K562 (cell line): ENCODE data around the gene MLLT6. TPM values are rescaled to one million over a fixed set of nuclear protein-coding genes. Genes with fewer than 3 reads are reported as not detected.
A peak's percentile ranks its signal among the peaks of the same experiment; 100 is the strongest.

Experiments
- ATAC-seq: fragments of 200-7000 bp; cut with Tn5 transposase; 3 replicates; pipeline ENCODE4 v1.9.1; 2020; ENCODE audit warnings: moderate library complexity
- BruUV-seq: library from RNA; stranded (reverse); fragments of 400-500 nt; replicated peaks from 2 replicates; lab custom pipeline; 2021; lab: Mats Ljungman, UMichigan
- CTCF ChIA-PET: fragments of 300-600 bp; formaldehyde crosslinking; extraction: SDS; loops from one replicate; lab custom pipeline; 2021; ENCODE audit warnings: low intra/inter-chr PET ratio; lab: Yijun Ruan, JAX
- POLR2A ChIA-PET: fragments of 300-600, 350-650 bp; sonication (Branson Sonifier 250); formaldehyde crosslinking; extraction: SDS; loops from one replicate; lab custom pipeline; 2021; ENCODE audit warnings: antibody characterized with exemption, inconsistent platforms; lab: Yijun Ruan, JAX
- DNase-seq, 4 experiments: peaks; one replicate each; pipeline versions ENCODE4 v3.0.0 to v3.0.0-alpha.2; 2011 to 2018; ENCODE audit warnings: low spot score in 3 of 4, mixed read lengths in 3 of 4; ENCODE audit errors: extremely low read depth in 1 of 4
- FAIRE-seq: peaks from 2 replicates; lab custom pipeline; 2011; peaks lifted over from hg19 to GRCh38; lab: Jason Lieb, UNC
- H2AFZ ChIP-seq: 2 replicates; pipeline ENCODE4 v1.6.0; 2011; ENCODE audit warnings: low read depth, low read length, control low read depth, inconsistent platforms
- H3K27ac ChIP-seq: fragments of 200-600 bp; 3 replicates; pipeline ENCODE4 v1.8.0; 2011; ENCODE audit warnings: low read depth, mild to moderate bottlenecking, control low read depth, inconsistent platforms, low read length, moderate library complexity, mixed read lengths; ENCODE audit errors: extremely low read depth
- H3K27me3 ChIP-seq, 2 experiments: fragments of 300-600 bp in 1 of 2; 2 replicates in 1 of 2; 3 replicates in 1 of 2; pipeline versions ENCODE4 v1.6.0 to v1.8.0; 2011; ENCODE audit warnings: inconsistent platforms in 2 of 2, low read length in 2 of 2, mild to moderate bottlenecking in 1 of 2, mixed read lengths in 1 of 2, moderate library complexity in 1 of 2; ENCODE audit not compliant: control insufficient read depth in 2 of 2, insufficient read depth in 2 of 2
- H3K36me3 ChIP-seq: fragments of 300-600 bp; 3 replicates; pipeline ENCODE4 v1.8.0; 2011; ENCODE audit warnings: mild to moderate bottlenecking, low read length, inconsistent platforms; ENCODE audit not compliant: control insufficient read depth, insufficient read depth
- H3K4me1 ChIP-seq, 2 experiments: fragments of 200-600 bp in 1 of 2; replicated peaks in 1 of 2; 2 replicates in 1 of 2; 3 replicates in 1 of 2; pipeline versions ENCODE4 v1.5.1 to v1.8.0; 2011; ENCODE audit warnings: inconsistent platforms in 2 of 2, low read length in 2 of 2, mild to moderate bottlenecking in 1 of 2, mixed read lengths in 1 of 2, moderate library complexity in 1 of 2; ENCODE audit not compliant: control insufficient read depth in 2 of 2, insufficient read depth in 2 of 2
- H3K4me2 ChIP-seq: 2 replicates; pipeline ENCODE4 v1.6.1; 2011; ENCODE audit warnings: low read length, control low read depth, inconsistent platforms, mixed read lengths; ENCODE audit not compliant: insufficient read depth
- H3K4me3 ChIP-seq: fragments of 200-600 bp; sonication (generic), shearing (Covaris generic); 2 replicates; pipeline ENCODE4 v1.5.1; 2016; ENCODE audit warnings: control low read depth, inconsistent platforms
- H3K79me2 ChIP-seq: fragments of 200-600 bp; 3 replicates; pipeline ENCODE4 v1.8.0; 2011; ENCODE audit warnings: low read length, inconsistent platforms; ENCODE audit not compliant: control insufficient read depth, insufficient read depth
- H3K9ac ChIP-seq, 2 experiments: 2 replicates each; pipeline versions ENCODE4 v1.6.0 to v1.6.1; 2011; ENCODE audit warnings: low read depth in 2 of 2, low read length in 2 of 2, control low read depth in 1 of 2, inconsistent platforms in 1 of 2, mild to moderate bottlenecking in 1 of 2, mixed read lengths in 1 of 2; ENCODE audit not compliant: insufficient read depth in 1 of 2
- H3K9me1 ChIP-seq: one replicate; pipeline ENCODE4 v1.6.0; 2011; ENCODE audit warnings: inconsistent platforms, mild to moderate bottlenecking, low read length, moderate library complexity; ENCODE audit not compliant: control insufficient read depth, insufficient read depth
- H3K9me3 ChIP-seq: replicated peaks from 2 replicates; pipeline ENCODE4 v1.5.1; 2011; ENCODE audit warnings: low read depth, low read length, inconsistent platforms; ENCODE audit not compliant: control insufficient read depth, insufficient read depth
- H4K20me1 ChIP-seq: replicated peaks from 2 replicates; pipeline ENCODE4 v1.6.1; 2011; ENCODE audit warnings: low read length, inconsistent platforms, mixed read lengths; ENCODE audit not compliant: control insufficient read depth, insufficient read depth
- BCOR ChIP-seq: fragments of 450-650 bp; IDR thresholded peaks from 2 replicates; pipeline ENCODE4 v1.6.1; 2016
- PHB2 ChIP-seq: fragments of 450-650 bp; IDR thresholded peaks from 2 replicates; pipeline ENCODE4 v1.6.1; 2017; ENCODE audit warnings: low read depth
- TCF7 ChIP-seq: sonication (generic); IDR thresholded peaks from 2 replicates; pipeline ENCODE4 v1.6.1; 2016; ENCODE audit warnings: antibody characterized with exemption, borderline replicate concordance
- UBTF ChIP-seq, 2 experiments: IDR thresholded peaks; 2 replicates each; pipeline ENCODE4 v1.6.1; 2012; ENCODE audit warnings: improper control_type of control experiment in 2 of 2, low read depth in 2 of 2, low read length in 2 of 2, borderline replicate concordance in 1 of 2
- ZNF316 ChIP-seq: fragments of 450-650 bp; IDR thresholded peaks from 2 replicates; pipeline ENCODE4 v1.6.1; 2016
- WGBS: fragments of 100-300 bp; shearing (Covaris generic); methylation state at CpG from one replicate; pipeline ENCODE4 v1.1.6; 2016; ENCODE audit warnings: low coverage, mixed read lengths; ENCODE audit not compliant: insufficient coverage; ENCODE audit errors: missing lambda C conversion rate; 5-methylcytosine and 5-hydroxymethylcytosine counted together
- in situ Hi-C: fragments of 300-500 bp; cut with MboI; formaldehyde crosslinking; loops from 4 replicates; pipeline ENCODE4 v1.15.0; 2018; ENCODE audit warnings: inconsistent platforms, mixed read lengths
- intact Hi-C: fragments of 100-400 bp; cut with micrococcal nuclease; formaldehyde crosslinking; loops from 2 replicates; pipeline ENCODE4 v1.14.2; 2022
- polyA plus RNA-seq, 8 experiments: library from polyadenylated mRNA; depleted of rRNA in 4 of 8; stranded (reverse) in 5 of 8; unstranded in 3 of 8; fragments of >200 nt; fragmentation: Nextera tagmentation in 2 of 8; fragmentation: Illumina TruSeq in 1 of 8; extraction: Ambion mirVana in 2 of 8; extraction: Trizol in 1 of 8; gene quantifications; 2 replicates each; pipeline versions ENCODE4 v1.2.1 to v1.2.3, GENCODE V29; 2011 to 2014; ENCODE audit warnings: inconsistent platforms in 1 of 8, missing spikeins in 1 of 8
- total RNA-seq, 7 experiments: library from RNA; depleted of rRNA in 6 of 7; stranded (reverse); fragments of >200 nt in 6 of 7; fragmentation: Illumina TruSeq in 2 of 7; extraction: Trizol in 2 of 7; gene quantifications; 2 replicates each; pipeline versions ENCODE4 v1.2.1 to v1.2.3, GENCODE V29; 2011 to 2021; ENCODE audit warnings: low replicate concordance in 1 of 7
- TF ChIP-seq, protein P1 (sequence below): fragments of 450-650 bp; formaldehyde crosslinking; IDR thresholded peaks from 2 replicates; pipeline ENCODE4 v1.4.0; 2020; ENCODE audit warnings: mild to moderate bottlenecking, moderate library complexity
- TF ChIP-seq, protein P2 (sequence below): fragments of 250-450 bp; sonication (Bioruptor Pico); IDR thresholded peaks from 2 replicates; pipeline ENCODE4 v1.8.0; 2021; ENCODE audit warnings: moderate library complexity, mild to moderate bottlenecking, inconsistent platforms

MLLT6 gene
- total and polyA plus RNA-seq, 9 of the 15 experiments (the other 6 are each of a cell fraction or from before 2014, with no cell fraction given): 3.1 to 71.7 (median 30.0) TPM

- H3K27me3 ChIP-seq: peaks cover 3 to 10% of the 10 kb centered on the region in 2 experiments; a peak in 4 of 5 replicates
- no peaks in the 10 kb centered on the region for H3K9me3 ChIP-seq
- WGBS: 14% methylated on average over 4 of the region's 9 CpGs
- FAIRE-seq (no peak), ATAC-seq (no peak), DNase-seq (no peak)
- no peaks in the 10 kb centered on the region for H3K36me3 ChIP-seq
- peak overlapping the region in 1 of 2 experiments; percentile 64; a peak in 1 of 4 replicates for H3K9ac ChIP-seq
- no peak overlapping the region for H3K4me3 ChIP-seq
- no peak overlapping the region for H3K27ac ChIP-seq
- TF ChIP-seq PHB2 (no peak), UBTF (IDR thresholded peaks at IDR 0.05; ENCODE audit: borderline replicate concordance in 1 of 2, low read depth in 2 of 2, low read length in 2 of 2) (no peak), TCF7 (no peak), ZNF316 (no peak), BCOR (peak; percentile 20; the same call in 1 of the 2 replicates)
- TF ChIP-seq, protein P1, sequence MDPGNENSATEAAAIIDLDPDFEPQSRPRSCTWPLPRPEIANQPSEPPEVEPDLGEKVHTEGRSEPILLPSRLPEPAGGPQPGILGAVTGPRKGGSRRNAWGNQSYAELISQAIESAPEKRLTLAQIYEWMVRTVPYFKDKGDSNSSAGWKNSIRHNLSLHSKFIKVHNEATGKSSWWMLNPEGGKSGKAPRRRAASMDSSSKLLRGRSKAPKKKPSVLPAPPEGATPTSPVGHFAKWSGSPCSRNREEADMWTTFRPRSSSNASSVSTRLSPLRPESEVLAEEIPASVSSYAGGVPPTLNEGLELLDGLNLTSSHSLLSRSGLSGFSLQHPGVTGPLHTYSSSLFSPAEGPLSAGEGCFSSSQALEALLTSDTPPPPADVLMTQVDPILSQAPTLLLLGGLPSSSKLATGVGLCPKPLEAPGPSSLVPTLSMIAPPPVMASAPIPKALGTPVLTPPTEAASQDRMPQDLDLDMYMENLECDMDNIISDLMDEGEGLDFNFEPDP (CRISPR knock-in tag): no peak
- TF ChIP-seq, protein P2, sequence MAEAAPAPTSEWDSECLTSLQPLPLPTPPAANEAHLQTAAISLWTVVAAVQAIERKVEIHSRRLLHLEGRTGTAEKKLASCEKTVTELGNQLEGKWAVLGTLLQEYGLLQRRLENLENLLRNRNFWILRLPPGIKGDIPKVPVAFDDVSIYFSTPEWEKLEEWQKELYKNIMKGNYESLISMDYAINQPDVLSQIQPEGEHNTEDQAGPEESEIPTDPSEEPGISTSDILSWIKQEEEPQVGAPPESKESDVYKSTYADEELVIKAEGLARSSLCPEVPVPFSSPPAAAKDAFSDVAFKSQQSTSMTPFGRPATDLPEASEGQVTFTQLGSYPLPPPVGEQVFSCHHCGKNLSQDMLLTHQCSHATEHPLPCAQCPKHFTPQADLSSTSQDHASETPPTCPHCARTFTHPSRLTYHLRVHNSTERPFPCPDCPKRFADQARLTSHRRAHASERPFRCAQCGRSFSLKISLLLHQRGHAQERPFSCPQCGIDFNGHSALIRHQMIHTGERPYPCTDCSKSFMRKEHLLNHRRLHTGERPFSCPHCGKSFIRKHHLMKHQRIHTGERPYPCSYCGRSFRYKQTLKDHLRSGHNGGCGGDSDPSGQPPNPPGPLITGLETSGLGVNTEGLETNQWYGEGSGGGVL: no peak
- intact Hi-C loops: no loop called here
- peaks cover 0 to 6% of the 10 kb centered on the region in 2 experiments; a peak in 2 of 5 replicates for H3K4me1 ChIP-seq
- in situ Hi-C loops: loop anchor here (5.0 kb wide), 2 partner anchors 107 to 157 kb away; no protein-coding TSS in a partner anchor
- H3K9me1 ChIP-seq: no peaks in the 10 kb centered on the region
- CTCF ChIA-PET: no interaction called here
- BruUV-seq: no TSS peak
- no peaks in the 10 kb centered on the region for H4K20me1 ChIP-seq
- POLR2A ChIA-PET: no interaction called here
- no peak overlapping the region for H3K4me2 ChIP-seq
- no peaks in the 10 kb centered on the region for H3K79me2 ChIP-seq
- H2AFZ ChIP-seq: no peak overlapping the region
These were observed 41.0 kb upstream of the MLLT6 start for GRCh38 chr17:38663964-38664644.
